Measurements from ENCODE around the gene CHD5.

DNA sequence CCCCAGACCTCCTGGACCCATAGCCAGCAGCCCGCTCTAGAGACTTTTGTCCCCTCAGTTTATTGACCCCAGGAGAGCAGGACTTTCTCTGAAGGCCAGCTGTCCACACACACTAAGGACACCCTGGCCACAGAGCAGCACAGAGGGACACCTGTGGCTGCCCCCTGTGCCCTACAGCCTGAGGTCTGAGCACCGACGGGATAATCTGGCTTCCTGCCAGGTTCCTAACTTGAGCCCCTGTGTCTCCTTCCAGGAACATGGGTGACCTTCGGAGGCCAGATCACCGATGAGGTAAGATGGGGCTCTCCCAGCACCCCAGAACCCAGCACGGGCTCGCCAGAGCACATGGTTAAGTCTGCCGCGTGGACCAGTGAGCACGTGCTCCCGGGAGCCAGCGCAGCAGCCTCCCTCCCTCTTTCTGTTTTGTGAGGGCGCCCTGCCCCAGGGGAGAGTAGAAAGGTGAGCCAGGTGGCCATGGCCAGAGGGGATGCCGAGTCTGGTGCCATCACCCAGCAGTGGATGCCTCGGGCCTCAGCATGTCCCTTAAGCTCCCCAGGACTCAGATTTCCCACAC is 106.6 kb downstream of the CHD5 start:
- no peak for TF ChIP-seq POLR2A (IDR thresholded peaks at IDR 0.05)
- TF ChIP-seq, protein P1, sequence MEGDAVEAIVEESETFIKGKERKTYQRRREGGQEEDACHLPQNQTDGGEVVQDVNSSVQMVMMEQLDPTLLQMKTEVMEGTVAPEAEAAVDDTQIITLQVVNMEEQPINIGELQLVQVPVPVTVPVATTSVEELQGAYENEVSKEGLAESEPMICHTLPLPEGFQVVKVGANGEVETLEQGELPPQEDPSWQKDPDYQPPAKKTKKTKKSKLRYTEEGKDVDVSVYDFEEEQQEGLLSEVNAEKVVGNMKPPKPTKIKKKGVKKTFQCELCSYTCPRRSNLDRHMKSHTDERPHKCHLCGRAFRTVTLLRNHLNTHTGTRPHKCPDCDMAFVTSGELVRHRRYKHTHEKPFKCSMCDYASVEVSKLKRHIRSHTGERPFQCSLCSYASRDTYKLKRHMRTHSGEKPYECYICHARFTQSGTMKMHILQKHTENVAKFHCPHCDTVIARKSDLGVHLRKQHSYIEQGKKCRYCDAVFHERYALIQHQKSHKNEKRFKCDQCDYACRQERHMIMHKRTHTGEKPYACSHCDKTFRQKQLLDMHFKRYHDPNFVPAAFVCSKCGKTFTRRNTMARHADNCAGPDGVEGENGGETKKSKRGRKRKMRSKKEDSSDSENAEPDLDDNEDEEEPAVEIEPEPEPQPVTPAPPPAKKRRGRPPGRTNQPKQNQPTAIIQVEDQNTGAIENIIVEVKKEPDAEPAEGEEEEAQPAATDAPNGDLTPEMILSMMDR (IDR thresholded peaks at IDR 0.05): no peak
